ENCODE results near the gene ZC3HAV1. TPM values are rescaled to one million over a fixed set of nuclear protein-coding genes. Genes with fewer than 3 reads are reported as not detected.

The ZC3HAV1 gene
- total and polyA plus RNA-seq, 10 of the 15 experiments (the other 5 are each of a cell fraction or from before 2014, with no cell fraction given), result 18.5 to 55.3 (median 44.7) TPM

- TF ChIP-seq CUX1 (IDR thresholded peaks at IDR 0.05; ENCODE audit: insufficient replicate concordance, low read depth, low read length) (no peak), GABPA (IDR thresholded peaks at IDR 0.05; ENCODE audit: low read depth) (0 out of 2 replicates have a peak, but pooled peaks have one; percentile 52), ZBTB33 (IDR thresholded peaks at IDR 0.05) (no peak), NFXL1 (IDR thresholded peaks at IDR 0.05; ENCODE audit: borderline replicate concordance) (no peak), ZNF274 (IDR thresholded peaks at IDR 0.05; ENCODE audit: insufficient read depth, insufficient read length) (no peak), EED (IDR thresholded peaks at IDR 0.05; ENCODE audit: low read depth) (no peak), HSF1 (IDR thresholded peaks at IDR 0.05; ENCODE audit: low read depth, low read length) (no peak), WRNIP1 (IDR thresholded peaks at IDR 0.05; ENCODE audit: borderline replicate concordance, low read depth, low read length) (no peak), STAT3 (IDR thresholded peaks at IDR 0.05; ENCODE audit: low read depth, low read length) (no peak), MAX (IDR thresholded peaks at IDR 0.05; ENCODE audit: low read depth, low read length) (no peak), CBX3 (IDR thresholded peaks at IDR 0.05; ENCODE audit: borderline replicate concordance, low read depth) (no peak), SIN3A (IDR thresholded peaks at IDR 0.05; ENCODE audit: low read depth, low read length) (no peak), NFIC (IDR thresholded peaks at IDR 0.05; ENCODE audit: low read depth, low read length) (peak; percentile 14; the same call in 1 of the 2 replicates), RCOR1 (conservative IDR thresholded peaks at IDR 0.05; ENCODE audit: low read depth, low read length) (0 out of 2 replicates have a peak, but pooled peaks have one; percentile 57), CBX5 (IDR thresholded peaks at IDR 0.05; ENCODE audit: low read depth) (peak; percentile 69; the same call in 1 of the 2 replicates), NRF1 (conservative IDR thresholded peaks at IDR 0.05; ENCODE audit: low read depth, low read length) (no peak), TCF3 (IDR thresholded peaks at IDR 0.05; ENCODE audit: borderline replicate concordance, insufficient read depth, low read depth, low read length) (no peak), ATF2 (IDR thresholded peaks at IDR 0.05; ENCODE audit: low read length) (0 out of 2 replicates have a peak, but pooled peaks have one; percentile 19), MXI1 (IDR thresholded peaks at IDR 0.05; ENCODE audit: low read depth, low read length) (peak; percentile 62; the same call in 1 of the 2 replicates), KLF5 (IDR thresholded peaks at IDR 0.05; ENCODE audit: partially characterized antibody) (no peak), IKZF2 (IDR thresholded peaks at IDR 0.05) (peak in 1 of 2 experiments; percentile 18; a peak in 1 of 4 replicates)
Measured at GRCh38 chr7:139095194-139095659, 14.3 kb downstream of the ZC3HAV1 start (continued).

Measured in GM12878 (cell line).